ENCODE results near the gene NFIX. TPM values are rescaled to one million over a fixed set of nuclear protein-coding genes. Genes with fewer than 3 reads are reported as not detected.

Gene NFIX
- total and polyA plus RNA-seq, 2 of the 13 experiments (the other 11 are each of a cell fraction or from before 2014, with no cell fraction given) = 3.4 to 5.4 TPM

DNA sequence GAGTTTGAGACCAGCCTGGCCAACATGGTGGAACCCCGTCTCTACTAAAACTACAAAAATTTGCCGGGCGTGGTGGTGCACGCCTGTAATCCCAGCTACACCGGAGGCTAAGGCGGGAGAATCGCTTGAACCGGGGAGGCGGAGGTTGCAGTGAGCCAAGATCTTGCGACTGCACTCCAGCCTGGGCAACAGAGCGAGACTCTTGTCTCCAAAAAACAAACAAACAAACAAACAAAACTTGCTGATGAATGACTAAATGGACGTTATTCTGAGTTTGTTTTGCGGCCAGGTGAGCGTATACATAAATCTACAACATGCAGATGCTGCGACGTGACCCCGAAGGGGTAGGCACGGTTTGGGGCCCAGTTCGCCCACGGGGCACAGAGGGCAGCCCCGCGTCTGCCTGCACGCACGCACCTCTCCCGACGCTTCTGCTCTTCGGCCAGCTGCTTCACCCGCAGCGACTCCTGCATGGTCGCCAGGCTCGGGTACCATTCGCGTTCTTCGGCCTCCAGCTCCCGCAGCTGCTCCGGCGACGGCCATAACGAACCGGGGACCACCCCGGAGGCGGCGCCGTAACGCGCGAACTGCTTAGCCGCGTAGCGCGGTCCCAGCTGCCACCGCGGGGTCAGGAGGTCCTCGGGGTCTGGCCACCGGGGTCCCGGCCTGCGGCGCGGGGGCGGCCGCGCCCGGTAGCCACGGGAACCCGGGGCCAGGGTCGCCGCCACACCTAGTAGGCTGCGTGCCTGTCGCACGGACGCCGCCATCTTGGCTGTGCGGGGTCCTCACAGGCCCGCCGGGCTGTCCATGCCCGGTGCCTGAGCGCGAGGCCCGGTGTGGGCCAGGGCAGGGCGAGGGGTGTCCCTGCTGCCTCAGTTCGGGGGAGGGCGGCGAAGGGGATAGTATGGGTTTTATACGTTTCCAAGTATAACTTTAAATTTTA, 38.6 kb upstream of the NFIX start, which contains the start of gene GADD45GIP1 (continued):
- TF ChIP-seq, protein P1, sequence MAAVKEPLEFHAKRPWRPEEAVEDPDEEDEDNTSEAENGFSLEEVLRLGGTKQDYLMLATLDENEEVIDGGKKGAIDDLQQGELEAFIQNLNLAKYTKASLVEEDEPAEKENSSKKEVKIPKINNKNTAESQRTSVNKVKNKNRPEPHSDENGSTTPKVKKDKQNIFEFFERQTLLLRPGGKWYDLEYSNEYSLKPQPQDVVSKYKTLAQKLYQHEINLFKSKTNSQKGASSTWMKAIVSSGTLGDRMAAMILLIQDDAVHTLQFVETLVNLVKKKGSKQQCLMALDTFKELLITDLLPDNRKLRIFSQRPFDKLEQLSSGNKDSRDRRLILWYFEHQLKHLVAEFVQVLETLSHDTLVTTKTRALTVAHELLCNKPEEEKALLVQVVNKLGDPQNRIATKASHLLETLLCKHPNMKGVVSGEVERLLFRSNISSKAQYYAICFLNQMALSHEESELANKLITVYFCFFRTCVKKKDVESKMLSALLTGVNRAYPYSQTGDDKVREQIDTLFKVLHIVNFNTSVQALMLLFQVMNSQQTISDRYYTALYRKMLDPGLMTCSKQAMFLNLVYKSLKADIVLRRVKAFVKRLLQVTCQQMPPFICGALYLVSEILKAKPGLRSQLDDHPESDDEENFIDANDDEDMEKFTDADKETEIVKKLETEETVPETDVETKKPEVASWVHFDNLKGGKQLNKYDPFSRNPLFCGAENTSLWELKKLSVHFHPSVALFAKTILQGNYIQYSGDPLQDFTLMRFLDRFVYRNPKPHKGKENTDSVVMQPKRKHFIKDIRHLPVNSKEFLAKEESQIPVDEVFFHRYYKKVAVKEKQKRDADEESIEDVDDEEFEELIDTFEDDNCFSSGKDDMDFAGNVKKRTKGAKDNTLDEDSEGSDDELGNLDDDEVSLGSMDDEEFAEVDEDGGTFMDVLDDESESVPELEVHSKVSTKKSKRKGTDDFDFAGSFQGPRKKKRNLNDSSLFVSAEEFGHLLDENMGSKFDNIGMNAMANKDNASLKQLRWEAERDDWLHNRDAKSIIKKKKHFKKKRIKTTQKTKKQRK (IDR thresholded peaks at IDR 0.05; ENCODE audit: low read length) = no peak
- TF ChIP-seq NR2F2 (IDR thresholded peaks at IDR 0.05; ENCODE audit: borderline replicate concordance, low read depth) = no peak
- peak; percentile 53; the same call in 1 of the 2 replicates for TF ChIP-seq TSC22D2 (CRISPR knock-in tag; IDR thresholded peaks at IDR 0.05; ENCODE audit: borderline replicate concordance)
- peak; percentile 82; the same call in 1 of the 2 replicates for TF ChIP-seq ZNF235 (CRISPR knock-in tag; IDR thresholded peaks at IDR 0.05; ENCODE audit: borderline replicate concordance)
- peak; percentile 99 for TF ChIP-seq ZNF335 (CRISPR knock-in tag; IDR thresholded peaks at IDR 0.05)
- no peak for TF ChIP-seq ZNF775 (CRISPR knock-in tag; IDR thresholded peaks at IDR 0.05; ENCODE audit: borderline replicate concordance)
- no peak for TF ChIP-seq ZNF576 (CRISPR knock-in tag; IDR thresholded peaks at IDR 0.05)
- TF ChIP-seq ZNF460 (CRISPR knock-in tag; IDR thresholded peaks at IDR 0.05; ENCODE audit: borderline replicate concordance) = no peak
- TF ChIP-seq, protein P2, sequence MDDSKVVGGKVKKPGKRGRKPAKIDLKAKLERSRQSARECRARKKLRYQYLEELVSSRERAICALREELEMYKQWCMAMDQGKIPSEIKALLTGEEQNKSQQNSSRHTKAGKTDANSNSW (CRISPR knock-in tag; IDR thresholded peaks at IDR 0.05; ENCODE audit: borderline replicate concordance) = peak; percentile 58; the same call in 1 of the 2 replicates
- no peak for TF ChIP-seq ZNF354B (CRISPR knock-in tag; IDR thresholded peaks at IDR 0.05)
- TF ChIP-seq ZNF562 (CRISPR knock-in tag; IDR thresholded peaks at IDR 0.05; ENCODE audit: borderline replicate concordance) = no peak
- peak; percentile 47; the same call in 1 of the 2 replicates for TF ChIP-seq DMAP1 (CRISPR knock-in tag; IDR thresholded peaks at IDR 0.05)
- peak; percentile 29; the same call in 1 of the 2 replicates for TF ChIP-seq ZNF598 (CRISPR knock-in tag; IDR thresholded peaks at IDR 0.05; ENCODE audit: borderline replicate concordance)
- no peak for TF ChIP-seq NFAT5 (CRISPR knock-in tag; IDR thresholded peaks at IDR 0.05)
- no peak for TF ChIP-seq ZFP37 (CRISPR knock-in tag; IDR thresholded peaks at IDR 0.05; ENCODE audit: borderline replicate concordance)
- TF ChIP-seq MATR3 (CRISPR knock-in tag; IDR thresholded peaks at IDR 0.05) = no peak
